ENCODE measurements around the gene NATD1. TPM values are rescaled to one million over a fixed set of nuclear protein-coding genes. Genes with fewer than 3 reads are reported as not detected.

Gene NATD1
- total RNA-seq, 1 experiment from 2014 or later: 7.3 TPM

GRCh38 chr17:21249920-21250703 is 3.1 kb downstream of the NATD1 start:
- Histone ChIP-seq H2BK5ac (ENCODE audit: insufficient read length, low read length) (no peak overlapping the region), H4K5ac (ENCODE audit: insufficient read length, low read depth, low read length) (no peak overlapping the region), H3K79me1 (ENCODE audit: insufficient read depth, low read depth, low read length, poor library complexity, severe bottlenecking) (no peaks in the 10 kb centered on the region), H3K4me2 (ENCODE audit: insufficient read depth, insufficient read length, low read length) (no peak overlapping the region), H2BK20ac (ENCODE audit: low read depth, low read length, poor library complexity, severe bottlenecking) (no peak overlapping the region), H3T11ph (ENCODE audit: low read length) (no peak overlapping the region), H3K14ac (ENCODE audit: insufficient read depth, low read length) (no peak overlapping the region), H4K20me1 (ENCODE audit: control insufficient read depth, insufficient read depth, insufficient read length) (no peaks in the 10 kb centered on the region), H3K23me2 (ENCODE audit: insufficient read length, low read depth, low read length, poor library complexity, severe bottlenecking) (peaks cover 3% of the 10 kb centered on the region), H3K27ac (ENCODE audit: insufficient read length, low read depth, low read length) (no peak overlapping the region), H2AK5ac (ENCODE audit: insufficient read length, low read length) (no peak overlapping the region), H3K56ac (ENCODE audit: insufficient read length, low read depth, low read length) (no peak overlapping the region), H4K8ac (replicated peaks; ENCODE audit: insufficient read length, low read depth, low read length) (no peak overlapping the region), H3K27me3 (ENCODE audit: insufficient read depth, low read length) (no peaks in the 10 kb centered on the region), H3K79me2 (ENCODE audit: insufficient read depth, low read length) (no peaks in the 10 kb centered on the region), H3K9me3 (ENCODE audit: control insufficient read depth, low read depth, low read length) (no peaks in the 10 kb centered on the region), H3K23ac (ENCODE audit: insufficient read length, low read depth, low read length) (no peak overlapping the region), H3K4me1 (ENCODE audit: insufficient read depth, low read length) (no peaks in the 10 kb centered on the region), H2AFZ (ENCODE audit: low read length) (no peak overlapping the region), H2BK12ac (ENCODE audit: insufficient read length, low read depth, low read length) (no peak overlapping the region), H2BK15ac (ENCODE audit: low read depth, low read length) (no peak overlapping the region), H3K18ac (ENCODE audit: insufficient read length, low read depth, low read length) (no peak overlapping the region), H2BK120ac (ENCODE audit: low read depth, low read length, poor library complexity, severe bottlenecking) (no peak overlapping the region), H3K4ac (ENCODE audit: low read depth, low read length) (no peak overlapping the region), H4K91ac (ENCODE audit: insufficient read length, low read depth, low read length) (no peak overlapping the region), H3K9ac (ENCODE audit: extremely low read depth, insufficient read length, low read length) (no peak overlapping the region)
- Mint-ChIP-seq H3K4me1 (peaks cover 16 to 30% of the 10 kb centered on the region in 2 experiments), H3K27me3 (ENCODE audit: low read depth) (peaks cover 11% of the 10 kb centered on the region), H3K27ac (no peak overlapping the region; a peak in 1 of 7 replicates), H3K36me3 (ENCODE audit: insufficient read depth in 1 of 3, low read depth in 3 of 3) (no peaks in the 10 kb centered on the region), H3K9me3 (peaks cover 0 to 3% of the 10 kb centered on the region in 2 experiments; a peak in 1 of 5 replicates), H3K4me3 (no peak overlapping the region; a peak in 2 of 5 replicates)
- no CpG with 5 or more reads among the region's 7 CpGs for WGBS (ENCODE audit: extremely low coverage, insufficient read length, low lambda C conversion rate)
- no peak for DNase-seq
- TF ChIP-seq CTCF (conservative IDR thresholded peaks at IDR 0.05): no peak
